ENCODE data around the gene GNG7. TPM values are rescaled to one million over a fixed set of nuclear protein-coding genes. Genes with fewer than 3 reads are reported as not detected.
"Not testable (repeated sequence)": the region's sequence is repeated elsewhere in the genome, so short reads cannot be mapped to it uniquely, and the experiment has no call there.

Gene GNG7
- total RNA-seq, 1 experiment from 2014 or later: 0.47 TPM

GRCh38 chr19:2617393-2618165 lies 84.9 kb downstream of the GNG7 start:
- in situ Hi-C loops (cut with HindIII; ENCODE audit: low pct_unique_long_range_greater_than_20kb, low sequenced_read_pairs): no loop called here
- no peak for DNase-seq (ENCODE audit: low read depth)

GRCh38 chr19:2616741-2617392 lies 85.6 kb downstream of the GNG7 start:
- DNase-seq (ENCODE audit: low read depth): no peak
- in situ Hi-C loops (cut with HindIII; ENCODE audit: low pct_unique_long_range_greater_than_20kb, low sequenced_read_pairs): no loop called here

GRCh38 chr19:2615782-2616181 lies 86.7 kb downstream of the GNG7 start:
- in situ Hi-C loops (cut with HindIII; ENCODE audit: low pct_unique_long_range_greater_than_20kb, low sequenced_read_pairs): no loop called here
- no peak for DNase-seq (ENCODE audit: low read depth)

- DNase-seq (ENCODE audit: low read depth): no peak
- in situ Hi-C loops (cut with HindIII; ENCODE audit: low pct_unique_long_range_greater_than_20kb, low sequenced_read_pairs): no loop called here
Observed at GRCh38 chr19:2613507-2614295, 88.8 kb downstream of the GNG7 start.

- in situ Hi-C loops (cut with HindIII; ENCODE audit: low pct_unique_long_range_greater_than_20kb, low sequenced_read_pairs): no loop called here
- DNase-seq (ENCODE audit: low read depth): no peak
Observed at GRCh38 chr19:2612619-2613249, 89.8 kb downstream of the GNG7 start.

- DNase-seq (ENCODE audit: low read depth): no peak
- in situ Hi-C loops (cut with HindIII; ENCODE audit: low pct_unique_long_range_greater_than_20kb, low sequenced_read_pairs): no loop called here
Observed at GRCh38 chr19:2611483-2612464, 90.7 kb downstream of the GNG7 start.

- in situ Hi-C loops (cut with HindIII; ENCODE audit: low pct_unique_long_range_greater_than_20kb, low sequenced_read_pairs): no loop called here
- DNase-seq (ENCODE audit: low read depth): peak; percentile 59
Observed at GRCh38 chr19:2610637-2611482, 91.6 kb downstream of the GNG7 start.

GRCh38 chr19:2609389-2610116 lies 92.9 kb downstream of the GNG7 start:
- in situ Hi-C loops (cut with HindIII; ENCODE audit: low pct_unique_long_range_greater_than_20kb, low sequenced_read_pairs): no loop called here
- no peak for DNase-seq (ENCODE audit: low read depth)

GRCh38 chr19:2609034-2609388 lies 93.5 kb downstream of the GNG7 start:
- in situ Hi-C loops (cut with HindIII; ENCODE audit: low pct_unique_long_range_greater_than_20kb, low sequenced_read_pairs); DNase-seq (ENCODE audit: low read depth): not testable (repeated sequence)

- DNase-seq (ENCODE audit: low read depth): no peak
- in situ Hi-C loops (cut with HindIII; ENCODE audit: low pct_unique_long_range_greater_than_20kb, low sequenced_read_pairs): no loop called here
Observed at GRCh38 chr19:2608602-2608922, 93.9 kb downstream of the GNG7 start.

- in situ Hi-C loops (cut with HindIII; ENCODE audit: low pct_unique_long_range_greater_than_20kb, low sequenced_read_pairs): no loop called here
- no peak for DNase-seq (ENCODE audit: low read depth)
Observed at GRCh38 chr19:2607712-2608601, 94.5 kb downstream of the GNG7 start.

- in situ Hi-C loops (cut with HindIII; ENCODE audit: low pct_unique_long_range_greater_than_20kb, low sequenced_read_pairs); DNase-seq (ENCODE audit: low read depth): not testable (repeated sequence)
Observed at GRCh38 chr19:2606774-2607173, 95.7 kb downstream of the GNG7 start.

- in situ Hi-C loops (cut with HindIII; ENCODE audit: low pct_unique_long_range_greater_than_20kb, low sequenced_read_pairs); DNase-seq (ENCODE audit: low read depth): not testable (repeated sequence)
Observed at GRCh38 chr19:2605889-2606288, 96.6 kb downstream of the GNG7 start.

GRCh38 chr19:2604747-2605329 lies 97.7 kb downstream of the GNG7 start:
- in situ Hi-C loops (cut with HindIII; ENCODE audit: low pct_unique_long_range_greater_than_20kb, low sequenced_read_pairs): no loop called here
- no peak for DNase-seq (ENCODE audit: low read depth)

- in situ Hi-C loops (cut with HindIII; ENCODE audit: low pct_unique_long_range_greater_than_20kb, low sequenced_read_pairs): no loop called here
Observed at GRCh38 chr19:2603334-2603733, 99.2 kb downstream of the GNG7 start.

More at GRCh38 chr19:2603334-2603733, 99.2 kb downstream of the GNG7 start:
- DNase-seq (ENCODE audit: low read depth): no peak
